Measurements from ENCODE around the gene MSLN.
A peak's percentile ranks its signal among the peaks of the same experiment; 100 is the strongest.

DNA sequence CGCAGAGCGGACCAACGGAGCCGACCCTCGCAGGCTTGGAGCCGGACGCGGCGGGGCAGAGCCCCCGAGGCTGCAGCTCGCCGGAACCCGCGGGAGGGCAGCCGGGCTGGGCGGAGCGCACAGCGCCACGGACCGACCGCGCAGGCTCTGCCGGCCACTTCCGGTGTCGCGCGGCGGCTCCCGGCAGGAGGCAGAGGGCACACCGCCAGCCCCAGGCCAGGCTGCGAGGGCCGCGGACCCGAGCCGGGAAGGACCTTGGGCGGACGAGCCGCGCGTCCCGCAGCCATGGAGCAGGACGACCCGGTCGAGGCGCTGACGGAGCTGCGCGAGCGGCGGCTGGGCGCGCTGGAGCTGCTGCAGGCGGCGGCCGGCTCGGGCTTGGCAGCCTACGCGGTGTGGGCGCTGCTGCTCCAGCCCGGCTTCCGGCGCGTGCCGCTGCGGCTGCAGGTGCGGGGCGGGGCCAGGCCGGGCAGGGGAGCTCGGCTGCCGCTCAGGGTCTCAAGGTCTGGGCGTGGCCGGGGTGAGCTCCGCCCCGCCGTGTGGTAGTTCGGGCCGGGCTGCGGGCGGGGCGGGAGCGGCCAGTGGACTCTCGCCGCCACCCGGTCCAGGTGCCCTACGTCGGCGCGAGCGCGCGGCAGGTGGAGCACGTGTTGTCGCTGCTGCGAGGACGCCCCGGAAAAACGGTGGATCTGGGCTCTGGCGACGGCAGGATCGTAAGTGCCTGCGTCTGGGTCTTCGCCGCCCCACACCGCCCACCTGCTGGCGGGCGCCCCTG is 39.4 kb upstream of the MSLN start, which contains the start of gene ANTKMT:
- TF ChIP-seq ZNF343 (CRISPR knock-in tag; IDR thresholded peaks at IDR 0.05) (peak; percentile 48; the same call in 1 of the 2 replicates), KAT7 (CRISPR knock-in tag; IDR thresholded peaks at IDR 0.05; ENCODE audit: borderline replicate concordance) (no peak), NFATC3 (CRISPR knock-in tag; IDR thresholded peaks at IDR 0.05) (no peak), MXI1 (IDR thresholded peaks at IDR 0.05; ENCODE audit: borderline replicate concordance, low read depth, low read length) (peak; percentile 40; the same call in 1 of the 3 replicates), TAF1 (CRISPR knock-in tag; IDR thresholded peaks at IDR 0.05) (no peak; the same call in 1 of the 2 replicates), ZNF24 (IDR thresholded peaks at IDR 0.05) (no peak), POLR2AphosphoS5 (IDR thresholded peaks at IDR 0.05; ENCODE audit: low read depth, low read length) (peak; percentile 70), ZNF878 (CRISPR knock-in tag; IDR thresholded peaks at IDR 0.05) (no peak), ZNF670 (CRISPR knock-in tag; IDR thresholded peaks at IDR 0.05; ENCODE audit: borderline replicate concordance) (0 out of 2 replicates have a peak, but pooled peaks have one; percentile 81), ZNF674 (CRISPR knock-in tag; IDR thresholded peaks at IDR 0.05; ENCODE audit: low read depth) (peak; percentile 76; the same call in 1 of the 2 replicates)
- TF ChIP-seq, protein P1, sequence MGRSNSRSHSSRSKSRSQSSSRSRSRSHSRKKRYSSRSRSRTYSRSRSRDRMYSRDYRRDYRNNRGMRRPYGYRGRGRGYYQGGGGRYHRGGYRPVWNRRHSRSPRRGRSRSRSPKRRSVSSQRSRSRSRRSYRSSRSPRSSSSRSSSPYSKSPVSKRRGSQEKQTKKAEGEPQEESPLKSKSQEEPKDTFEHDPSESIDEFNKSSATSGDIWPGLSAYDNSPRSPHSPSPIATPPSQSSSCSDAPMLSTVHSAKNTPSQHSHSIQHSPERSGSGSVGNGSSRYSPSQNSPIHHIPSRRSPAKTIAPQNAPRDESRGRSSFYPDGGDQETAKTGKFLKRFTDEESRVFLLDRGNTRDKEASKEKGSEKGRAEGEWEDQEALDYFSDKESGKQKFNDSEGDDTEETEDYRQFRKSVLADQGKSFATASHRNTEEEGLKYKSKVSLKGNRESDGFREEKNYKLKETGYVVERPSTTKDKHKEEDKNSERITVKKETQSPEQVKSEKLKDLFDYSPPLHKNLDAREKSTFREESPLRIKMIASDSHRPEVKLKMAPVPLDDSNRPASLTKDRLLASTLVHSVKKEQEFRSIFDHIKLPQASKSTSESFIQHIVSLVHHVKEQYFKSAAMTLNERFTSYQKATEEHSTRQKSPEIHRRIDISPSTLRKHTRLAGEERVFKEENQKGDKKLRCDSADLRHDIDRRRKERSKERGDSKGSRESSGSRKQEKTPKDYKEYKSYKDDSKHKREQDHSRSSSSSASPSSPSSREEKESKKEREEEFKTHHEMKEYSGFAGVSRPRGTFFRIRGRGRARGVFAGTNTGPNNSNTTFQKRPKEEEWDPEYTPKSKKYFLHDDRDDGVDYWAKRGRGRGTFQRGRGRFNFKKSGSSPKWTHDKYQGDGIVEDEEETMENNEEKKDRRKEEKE (IDR thresholded peaks at IDR 0.05), result no peak
- TF ChIP-seq, protein P2, sequence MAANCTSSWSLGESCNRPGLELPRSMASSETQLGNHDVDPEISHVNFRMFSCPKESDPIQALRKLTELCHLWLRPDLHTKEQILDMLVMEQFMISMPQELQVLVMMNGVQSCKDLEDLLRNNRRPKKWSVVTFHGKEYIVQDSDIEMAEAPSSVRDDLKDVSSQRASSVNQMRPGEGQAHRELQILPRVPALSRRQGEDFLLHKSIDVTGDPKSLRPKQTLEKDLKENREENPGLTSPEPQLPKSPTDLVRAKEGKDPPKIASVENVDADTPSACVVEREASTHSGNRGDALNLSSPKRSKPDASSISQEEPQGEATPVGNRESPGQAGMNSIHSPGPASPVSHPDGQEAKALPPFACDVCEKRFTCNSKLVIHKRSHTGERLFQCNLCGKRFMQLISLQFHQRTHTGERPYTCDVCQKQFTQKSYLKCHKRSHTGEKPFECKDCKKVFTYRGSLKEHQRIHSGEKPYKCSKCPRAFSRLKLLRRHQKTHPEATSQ (CRISPR knock-in tag; IDR thresholded peaks at IDR 0.05; ENCODE audit: borderline replicate concordance), result no peak
- TF ChIP-seq, protein P3, sequence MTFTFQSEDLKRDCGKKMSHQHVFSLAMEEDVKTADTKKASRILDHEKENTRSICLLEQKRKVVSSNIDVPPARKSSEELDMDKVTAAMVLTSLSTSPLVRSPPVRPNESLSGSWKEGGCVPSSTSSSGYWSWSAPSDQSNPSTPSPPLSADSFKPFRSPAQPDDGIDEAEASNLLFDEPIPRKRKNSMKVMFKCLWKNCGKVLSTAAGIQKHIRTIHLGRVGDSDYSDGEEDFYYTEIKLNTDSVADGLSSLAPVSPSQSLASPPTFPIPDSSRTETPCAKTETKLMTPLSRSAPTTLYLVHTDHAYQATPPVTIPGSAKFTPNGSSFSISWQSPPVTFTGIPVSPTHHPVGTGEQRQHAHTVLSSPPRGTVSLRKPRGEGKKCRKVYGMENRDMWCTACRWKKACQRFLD (CRISPR knock-in tag; IDR thresholded peaks at IDR 0.05; ENCODE audit: borderline replicate concordance), result no peak
- TF ChIP-seq, protein P4, sequence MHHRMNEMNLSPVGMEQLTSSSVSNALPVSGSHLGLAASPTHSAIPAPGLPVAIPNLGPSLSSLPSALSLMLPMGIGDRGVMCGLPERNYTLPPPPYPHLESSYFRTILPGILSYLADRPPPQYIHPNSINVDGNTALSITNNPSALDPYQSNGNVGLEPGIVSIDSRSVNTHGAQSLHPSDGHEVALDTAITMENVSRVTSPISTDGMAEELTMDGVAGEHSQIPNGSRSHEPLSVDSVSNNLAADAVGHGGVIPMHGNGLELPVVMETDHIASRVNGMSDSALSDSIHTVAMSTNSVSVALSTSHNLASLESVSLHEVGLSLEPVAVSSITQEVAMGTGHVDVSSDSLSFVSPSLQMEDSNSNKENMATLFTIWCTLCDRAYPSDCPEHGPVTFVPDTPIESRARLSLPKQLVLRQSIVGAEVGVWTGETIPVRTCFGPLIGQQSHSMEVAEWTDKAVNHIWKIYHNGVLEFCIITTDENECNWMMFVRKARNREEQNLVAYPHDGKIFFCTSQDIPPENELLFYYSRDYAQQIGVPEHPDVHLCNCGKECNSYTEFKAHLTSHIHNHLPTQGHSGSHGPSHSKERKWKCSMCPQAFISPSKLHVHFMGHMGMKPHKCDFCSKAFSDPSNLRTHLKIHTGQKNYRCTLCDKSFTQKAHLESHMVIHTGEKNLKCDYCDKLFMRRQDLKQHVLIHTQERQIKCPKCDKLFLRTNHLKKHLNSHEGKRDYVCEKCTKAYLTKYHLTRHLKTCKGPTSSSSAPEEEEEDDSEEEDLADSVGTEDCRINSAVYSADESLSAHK (CRISPR knock-in tag; IDR thresholded peaks at IDR 0.05; ENCODE audit: borderline replicate concordance), result no peak

Data from HepG2 (cell line).